ENCODE data around the gene HYOU1.

The HYOU1 gene

GRCh38 chr11:119026970-119027369, 30.0 kb downstream of the HYOU1 start:
- DNase-seq (ENCODE audit: low read depth), result no peak
- TF ChIP-seq CTCF (IDR thresholded peaks at IDR 0.05; ENCODE audit: control insufficient read depth, extremely low read depth, insufficient read depth), result no peak
- no peak overlapping the region for H3K4me3 ChIP-seq (ENCODE audit: low read depth, low read length)

- TF ChIP-seq CTCF (IDR thresholded peaks at IDR 0.05; ENCODE audit: control insufficient read depth, extremely low read depth, insufficient read depth), result no peak
- DNase-seq (ENCODE audit: low read depth), result no peak
- no peak overlapping the region for H3K4me3 ChIP-seq (ENCODE audit: low read depth, low read length)
These were observed 30.8 kb downstream of the HYOU1 start for GRCh38 chr11:119025978-119026766.

- TF ChIP-seq CTCF (IDR thresholded peaks at IDR 0.05; ENCODE audit: control insufficient read depth, extremely low read depth, insufficient read depth), result no peak
- DNase-seq (ENCODE audit: low read depth), result no peak
- H3K4me3 ChIP-seq (ENCODE audit: low read depth, low read length), result no peak overlapping the region
These were observed 31.5 kb downstream of the HYOU1 start for GRCh38 chr11:119025541-119025940.

- DNase-seq (ENCODE audit: low read depth), result no peak
- no peak for TF ChIP-seq CTCF (IDR thresholded peaks at IDR 0.05; ENCODE audit: control insufficient read depth, extremely low read depth, insufficient read depth)
- H3K4me3 ChIP-seq (ENCODE audit: low read depth, low read length), result no peak overlapping the region
These were observed 31.9 kb downstream of the HYOU1 start for GRCh38 chr11:119025099-119025473.

DNA sequence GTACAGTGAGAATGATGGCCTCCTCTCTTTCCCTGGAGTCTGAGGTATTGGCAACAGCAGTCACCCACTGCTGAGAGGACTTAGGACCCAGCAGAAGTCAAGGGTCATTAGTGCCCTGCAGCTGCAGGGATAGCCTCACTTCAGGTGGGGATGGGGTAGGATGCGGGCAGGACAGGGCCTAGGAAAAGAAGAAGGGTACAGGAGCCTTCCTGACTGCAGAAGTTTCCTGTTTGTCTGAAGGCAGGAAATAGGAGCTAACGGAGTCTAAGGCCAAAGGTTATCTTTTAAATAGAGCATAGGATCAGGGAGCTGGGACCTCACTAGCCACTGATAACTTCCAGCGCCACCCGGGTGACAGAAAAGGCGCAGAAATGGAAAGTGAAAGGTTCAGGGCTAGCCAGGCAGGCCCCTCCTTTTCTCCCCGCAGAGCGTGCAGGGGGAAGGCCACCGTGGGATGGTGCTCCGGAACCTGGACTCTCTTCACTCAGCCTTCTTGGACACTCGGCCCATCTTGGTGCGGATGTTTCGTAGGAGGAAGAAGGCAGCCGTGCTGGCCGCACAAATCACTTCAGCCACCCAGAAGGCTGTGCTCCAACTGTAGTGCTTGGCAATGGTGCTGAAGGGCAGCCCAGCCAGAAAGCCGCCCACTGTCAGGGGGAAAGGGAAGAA, 32.4 kb downstream of the HYOU1 start:
- no peak overlapping the region for H3K4me3 ChIP-seq (ENCODE audit: low read depth, low read length)
- no peak for DNase-seq (ENCODE audit: low read depth)
- TF ChIP-seq CTCF (IDR thresholded peaks at IDR 0.05; ENCODE audit: control insufficient read depth, extremely low read depth, insufficient read depth), result no peak

DNA sequence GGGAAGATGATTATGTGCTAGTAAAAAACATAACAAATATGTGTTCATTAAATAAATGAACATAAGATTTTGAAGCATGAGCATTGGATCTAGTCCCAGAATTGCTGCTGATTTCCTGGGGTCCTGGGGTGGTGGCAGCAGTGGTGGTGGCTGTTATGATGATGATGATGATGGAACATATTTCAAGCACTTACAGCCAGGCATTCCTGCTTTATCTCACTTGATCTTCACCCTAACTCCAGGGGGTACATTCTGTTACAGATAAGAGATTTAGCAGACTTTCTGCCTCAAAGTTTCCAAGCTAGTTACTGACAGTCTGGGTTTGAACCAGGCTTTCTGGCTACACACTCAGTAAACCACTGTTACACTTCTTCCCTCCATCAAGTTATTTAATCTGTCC, 33.3 kb downstream of the HYOU1 start:
- no peak for DNase-seq (ENCODE audit: low read depth)

More for the DNA sequence above, 33.3 kb downstream of the HYOU1 start:
- no peak for TF ChIP-seq CTCF (IDR thresholded peaks at IDR 0.05; ENCODE audit: control insufficient read depth, extremely low read depth, insufficient read depth)
- H3K4me3 ChIP-seq (ENCODE audit: low read depth, low read length), result no peak overlapping the region
